Activated naive CD8-positive, alpha-beta T cell treated with anti-CD3 and anti-CD28 coated beads, Interleukin-2, amount 10 ng/mL, durations not matched to agents 7 days and 5 days (primary cell): ENCODE measurements around the gene PGAP2. TPM values are rescaled to one million over a fixed set of nuclear protein-coding genes. Genes with fewer than 3 reads are reported as not detected.
A peak's percentile ranks its signal among the peaks of the same experiment; 100 is the strongest.

Experiments
- ATAC-seq: fragments of 150-1000 bp; cut with Tn5 transposase; one replicate; pipeline ENCODE4 v1.10.0; 2021; ENCODE audit warnings: low read depth, moderate library complexity
- POLR2A ChIA-PET: fragments of 350-600 bp; sonication (Branson Sonifier 250); formaldehyde crosslinking; loops from one replicate; lab custom pipeline; 2021; ENCODE audit warnings: antibody characterized with exemption; lab: Charles Lee
- DNase-seq: peaks from one replicate; pipeline ENCODE4 v3.0.0; 2021
- H3K27ac Mint-ChIP-seq: one replicate; pipeline ENCODE4 v1.8.0; 2022; ENCODE audit warnings: mild to moderate bottlenecking, mixed read lengths
- H3K27me3 Mint-ChIP-seq: one replicate; pipeline ENCODE4 v1.8.0; 2022; ENCODE audit warnings: mild to moderate bottlenecking, moderate library complexity, mixed read lengths
- H3K36me3 Mint-ChIP-seq: one replicate; pipeline ENCODE4 v1.8.0; 2021; ENCODE audit warnings: mild to moderate bottlenecking, mixed read lengths
- H3K4me1 Mint-ChIP-seq: one replicate; pipeline ENCODE4 v1.8.0; 2021; ENCODE audit warnings: mixed read lengths
- H3K4me3 Mint-ChIP-seq: one replicate; pipeline ENCODE4 v1.8.0; 2022; ENCODE audit warnings: mild to moderate bottlenecking, moderate library complexity, mixed read lengths
- H3K9me3 Mint-ChIP-seq: one replicate; pipeline ENCODE4 v1.8.0; 2021; ENCODE audit warnings: mixed read lengths
- total RNA-seq, 2 experiments: library from RNA; stranded (reverse); gene quantifications; one replicate each; pipeline ENCODE4 v1.2.3, GENCODE V29; 2021

The PGAP2 gene
- total RNA-seq, 2 experiments from 2014 or later: 21.8 to 22.7 TPM

- peak; percentile 81 for DNase-seq
- Mint-ChIP-seq H3K27ac (peak within 1 kb of the TSS; percentile 98), H3K27me3 (no peaks in the 10 kb centered on the region), H3K4me3 (peak within 1 kb of the TSS; percentile 98), H3K4me1 (peaks cover 45% of the 10 kb centered on the region), H3K9me3 (no peaks in the 10 kb centered on the region), H3K36me3 (peaks cover 23% of the 10 kb centered on the region)
- POLR2A ChIA-PET: interaction anchor here (0.6 to 8.1 kb wide), 28 partner anchors 9 to 255 kb away, joined by 3 to 254 read pairs (median 4); partner anchors contain the start of genes NUP98, PGAP2 and STIM1
- ATAC-seq: no peak
Observed at GRCh38 chr11:3840870-3841425, 32.6 kb downstream of the PGAP2 start, which contains the start of gene RHOG. TSS of gene RHOG (minus strand) at chr11:3840959. CDS start at chr11:3828138, 12,821 bp downstream.

GRCh38 chr11:3841426-3842350 lies 33.3 kb downstream of the PGAP2 start:
- H3K27ac Mint-ChIP-seq: peak overlapping the region; percentile 98
- peak overlapping the region; percentile 90 for H3K4me3 Mint-ChIP-seq
- H3K36me3 Mint-ChIP-seq: peaks cover 23% of the 10 kb centered on the region
- no peaks in the 10 kb centered on the region for H3K27me3 Mint-ChIP-seq
- ATAC-seq: peak; percentile 79
- DNase-seq: peak; percentile 90
- H3K9me3 Mint-ChIP-seq: no peaks in the 10 kb centered on the region
- POLR2A ChIA-PET: interaction anchor here (0.6 to 8.1 kb wide), 26 partner anchors 10 to 254 kb away, joined by 3 to 254 read pairs (median 4); partner anchors contain the start of genes NUP98 and STIM1
- peaks cover 40% of the 10 kb centered on the region for H3K4me1 Mint-ChIP-seq

GRCh38 chr11:3843326-3843725 lies 35.0 kb downstream of the PGAP2 start:
- Mint-ChIP-seq H3K4me1 (peaks cover 26% of the 10 kb centered on the region), H3K27me3 (no peaks in the 10 kb centered on the region), H3K27ac (peak overlapping the region; percentile 34), H3K9me3 (no peaks in the 10 kb centered on the region), H3K4me3 (no peak overlapping the region), H3K36me3 (peaks cover 16% of the 10 kb centered on the region)
- POLR2A ChIA-PET: no interaction called here
- DNase-seq: no peak
- no peak for ATAC-seq

GRCh38 chr11:3845246-3845645 lies 36.9 kb downstream of the PGAP2 start:
- no peaks in the 10 kb centered on the region for H3K27me3 Mint-ChIP-seq
- peaks cover 18% of the 10 kb centered on the region for H3K4me1 Mint-ChIP-seq
- DNase-seq (no peak), ATAC-seq (no peak)
- no peak overlapping the region for H3K4me3 Mint-ChIP-seq
- no peaks in the 10 kb centered on the region for H3K9me3 Mint-ChIP-seq
- no peaks in the 10 kb centered on the region for H3K36me3 Mint-ChIP-seq
- H3K27ac Mint-ChIP-seq: no peak overlapping the region
- POLR2A ChIA-PET: interaction anchor here (1.0 kb wide), 1 partner anchor 9 kb away, joined by 5 read pairs; no protein-coding TSS in a partner anchor

- Mint-ChIP-seq H3K27me3 (no peaks in the 10 kb centered on the region), H3K9me3 (no peaks in the 10 kb centered on the region), H3K4me1 (peaks cover 18% of the 10 kb centered on the region), H3K4me3 (no peak overlapping the region), H3K36me3 (no peaks in the 10 kb centered on the region), H3K27ac (no peak overlapping the region)
- DNase-seq (no peak), ATAC-seq (no peak)
- POLR2A ChIA-PET: interaction anchor here (1.0 kb wide), 2 partner anchors 9 to 227 kb away, joined by 4 to 5 read pairs; no protein-coding TSS in a partner anchor
Observed at GRCh38 chr11:3845670-3846069, 37.3 kb downstream of the PGAP2 start.

- no peaks in the 10 kb centered on the region for H3K9me3 Mint-ChIP-seq
- peaks cover 36% of the 10 kb centered on the region for H3K4me1 Mint-ChIP-seq
- ATAC-seq (peak; percentile 48), DNase-seq (no peak)
- no peaks in the 10 kb centered on the region for H3K27me3 Mint-ChIP-seq
- peaks cover 2% of the 10 kb centered on the region for H3K36me3 Mint-ChIP-seq
- no peak overlapping the region for H3K27ac Mint-ChIP-seq
- no peak overlapping the region for H3K4me3 Mint-ChIP-seq
- POLR2A ChIA-PET: interaction anchor here (0.7 to 8.9 kb wide), 5 partner anchors 11 to 252 kb away, joined by 3 to 254 read pairs (median 5); partner anchors contain the start of gene RHOG
Observed at GRCh38 chr11:3849297-3849874, 41.0 kb downstream of the PGAP2 start.

- H3K4me1 Mint-ChIP-seq: peaks cover 41% of the 10 kb centered on the region
- POLR2A ChIA-PET: interaction anchor here (1.0 to 8.9 kb wide), 8 partner anchors 8 to 220 kb away, joined by 3 to 254 read pairs (median 31); partner anchors contain the start of gene RHOG
Observed at GRCh38 chr11:3853545-3853842, 45.1 kb downstream of the PGAP2 start.

GRCh38 chr11:3853899-3854659 lies 45.7 kb downstream of the PGAP2 start:
- peak overlapping the region; percentile 87 for H3K4me3 Mint-ChIP-seq
- no peaks in the 10 kb centered on the region for H3K27me3 Mint-ChIP-seq
- peak; percentile 68 for DNase-seq
- H3K36me3 Mint-ChIP-seq: peaks cover 8% of the 10 kb centered on the region
- H3K4me1 Mint-ChIP-seq: peaks cover 44% of the 10 kb centered on the region
- POLR2A ChIA-PET: interaction anchor here (0.7 to 8.9 kb wide), 43 partner anchors 9 to 862 kb away, joined by 3 to 254 read pairs (median 6); partner anchors contain the start of genes NAP1L4, NUP98, PGAP2 and RHOG
- H3K27ac Mint-ChIP-seq: peak overlapping the region; percentile 99
- ATAC-seq: peak; percentile 65
- H3K9me3 Mint-ChIP-seq: no peaks in the 10 kb centered on the region

More at GRCh38 chr11:3853545-3853842, 45.1 kb downstream of the PGAP2 start:
- no peak for ATAC-seq
- Mint-ChIP-seq H3K36me3 (peaks cover 8% of the 10 kb centered on the region), H3K27ac (peak overlapping the region; percentile 99), H3K4me3 (peak overlapping the region; percentile 87), H3K9me3 (no peaks in the 10 kb centered on the region), H3K27me3 (no peaks in the 10 kb centered on the region)
- no peak for DNase-seq

- H3K36me3 Mint-ChIP-seq: peaks cover 8% of the 10 kb centered on the region
- ATAC-seq (no peak), DNase-seq (no peak)
- no peaks in the 10 kb centered on the region for H3K27me3 Mint-ChIP-seq
- no peaks in the 10 kb centered on the region for H3K9me3 Mint-ChIP-seq
- POLR2A ChIA-PET: interaction anchor here (0.7 to 8.9 kb wide), 49 partner anchors 9 to 862 kb away, joined by 3 to 254 read pairs (median 5); partner anchors contain the start of genes NAP1L4, NUP98, PGAP2 and RHOG
- H3K4me1 Mint-ChIP-seq: peaks cover 46% of the 10 kb centered on the region
- peak overlapping the region; percentile 99 for H3K27ac Mint-ChIP-seq
- H3K4me3 Mint-ChIP-seq: peak overlapping the region; percentile 87
Observed at GRCh38 chr11:3854660-3854976, 46.3 kb downstream of the PGAP2 start.

GRCh38 chr11:3854977-3855807 lies 46.8 kb downstream of the PGAP2 start, which contains the start of gene STIM1:
TSS of gene STIM1 (plus strand) at chr11:3855664. CDS start at chr11:3856271, 607 bp downstream.
- peak; percentile 70 for ATAC-seq
- peak within 1 kb of the TSS; percentile 99 for H3K27ac Mint-ChIP-seq

GRCh38 chr11:3855808-3856491 lies 47.6 kb downstream of the PGAP2 start:
- Mint-ChIP-seq H3K27ac (peak overlapping the region; percentile 98), H3K27me3 (no peaks in the 10 kb centered on the region), H3K9me3 (no peaks in the 10 kb centered on the region), H3K4me3 (peak overlapping the region; percentile 99), H3K36me3 (peaks cover 11% of the 10 kb centered on the region), H3K4me1 (peaks cover 56% of the 10 kb centered on the region)
- POLR2A ChIA-PET: interaction anchor here (0.7 to 8.9 kb wide), 28 partner anchors 8 to 864 kb away, joined by 3 to 254 read pairs (median 6); partner anchors contain the start of genes NAP1L4, PGAP2, RHOG and RRM1
- no peak for DNase-seq
- peak; percentile 15 for ATAC-seq

More at GRCh38 chr11:3854977-3855807, 46.8 kb downstream of the PGAP2 start, which contains the start of gene STIM1:
- POLR2A ChIA-PET: interaction anchor here (0.7 to 8.9 kb wide), 53 partner anchors 9 to 863 kb away, joined by 3 to 254 read pairs (median 5); partner anchors contain the start of genes NAP1L4, NUP98, PGAP2 and RHOG
- Mint-ChIP-seq H3K27me3 (no peaks in the 10 kb centered on the region), H3K4me3 (peak within 1 kb of the TSS; percentile 99), H3K36me3 (peaks cover 8% of the 10 kb centered on the region), H3K4me1 (peaks cover 50% of the 10 kb centered on the region), H3K9me3 (no peaks in the 10 kb centered on the region)
- peak; percentile 99 for DNase-seq
